IMR-90 (cell line): ENCODE measurements around the gene TMC1. TPM values are rescaled to one million over a fixed set of nuclear protein-coding genes. Genes with fewer than 3 reads are reported as not detected.

Source experiments
- ATAC-seq: fragments of 200-7000 bp; cut with Tn5 transposase; 2 replicates; pipeline ENCODE4 v1.9.1; 2020; ENCODE audit warnings: low read depth, mild to moderate bottlenecking, moderate library complexity
- BruUV-seq: library from RNA; stranded (reverse); fragments of 400-500 nt; replicated peaks from 2 replicates; lab custom pipeline; 2021; lab: Mats Ljungman, UMichigan
- CTCF ChIA-PET: fragments of 300-600 bp; formaldehyde crosslinking; extraction: SDS; loops from one replicate; lab custom pipeline; 2021; ENCODE audit warnings: antibody characterized with exemption; lab: Yijun Ruan, JAX
- POLR2A ChIA-PET: fragments of 300-600 bp; sonication (Branson Sonifier 250); formaldehyde crosslinking; loops from one replicate; lab custom pipeline; 2022; ENCODE audit warnings: antibody characterized with exemption; ENCODE audit not compliant: unreplicated experiment; lab: Charles Lee
- DNase-seq: peaks from one replicate; pipeline ENCODE4 v3.0.0; 2013
- H2AFZ ChIP-seq: replicated peaks from 2 replicates; pipeline ENCODE3; 2013; ENCODE audit warnings: low read length, mild to moderate bottlenecking; ENCODE audit not compliant: poor library complexity
- H2AK5ac ChIP-seq: 2 replicates; pipeline ENCODE4 v1.6.1; 2013; ENCODE audit warnings: low read depth, low read length, inconsistent platforms
- H2AK9ac ChIP-seq: replicated peaks from 2 replicates; pipeline ENCODE3; 2013; ENCODE audit warnings: mild to moderate bottlenecking, low read depth, low read length, moderate library complexity; ENCODE audit not compliant: poor library complexity
- H2BK120ac ChIP-seq: 2 replicates; pipeline ENCODE4 v1.6.1; 2013; ENCODE audit warnings: low read depth, low read length, inconsistent platforms
- H2BK15ac ChIP-seq: 3 replicates; pipeline ENCODE4 v1.6.1; 2013; ENCODE audit warnings: low read depth, low read length, inconsistent platforms
- H2BK20ac ChIP-seq: 2 replicates; pipeline ENCODE4 v1.6.1; 2013; ENCODE audit warnings: low read depth, mild to moderate bottlenecking, inconsistent platforms, low read length, moderate library complexity
- H2BK5ac ChIP-seq: 2 replicates; pipeline ENCODE4 v1.6.1; 2013; ENCODE audit warnings: mild to moderate bottlenecking, low read depth, low read length, inconsistent platforms; ENCODE audit not compliant: poor library complexity, severe bottlenecking
- H3K14ac ChIP-seq: replicated peaks from 2 replicates; pipeline ENCODE4 v1.6.1; 2013; ENCODE audit warnings: low read depth, low read length, inconsistent platforms
- H3K18ac ChIP-seq: 2 replicates; pipeline ENCODE4 v1.6.1; 2013; ENCODE audit warnings: low read depth, low read length, control low read depth
- H3K23ac ChIP-seq: 2 replicates; pipeline ENCODE4 v1.6.1; 2013; ENCODE audit warnings: low read depth, low read length, inconsistent platforms
- H3K27ac ChIP-seq: 2 replicates; pipeline ENCODE4 v1.5.1; 2013; ENCODE audit warnings: mild to moderate bottlenecking, control low read depth, low read length; ENCODE audit not compliant: insufficient read depth
- H3K27me3 ChIP-seq: 2 replicates; pipeline ENCODE4 v1.6.1; 2013; ENCODE audit warnings: low read length; ENCODE audit not compliant: control insufficient read depth, insufficient read depth
- H3K36me3 ChIP-seq: 2 replicates; pipeline ENCODE4 v1.6.1; 2013; ENCODE audit warnings: low read length, mixed read lengths; ENCODE audit not compliant: control insufficient read depth, insufficient read depth
- H3K4ac ChIP-seq: 2 replicates; pipeline ENCODE4 v1.6.1; 2013; ENCODE audit warnings: low read depth, low read length, inconsistent platforms
- H3K4me1 ChIP-seq: 2 replicates; pipeline ENCODE4 v1.6.1; 2013; ENCODE audit warnings: low read length, mixed read lengths; ENCODE audit not compliant: control insufficient read depth, insufficient read depth
- H3K4me2 ChIP-seq: 2 replicates; pipeline ENCODE4 v1.6.1; 2013; ENCODE audit warnings: low read depth, mild to moderate bottlenecking, control low read depth, low read length, moderate library complexity
- H3K4me3 ChIP-seq: 2 replicates; pipeline ENCODE4 v1.5.1; 2013; ENCODE audit warnings: low read depth, mild to moderate bottlenecking, control low read depth, low read length, moderate library complexity; ENCODE audit not compliant: insufficient read depth
- H3K56ac ChIP-seq: 2 replicates; pipeline ENCODE4 v1.6.1; 2013; ENCODE audit warnings: low read length, inconsistent platforms; ENCODE audit not compliant: insufficient read depth; ENCODE audit errors: extremely low read depth
- H3K79me1 ChIP-seq, 2 experiments: 2 replicates each; pipeline ENCODE4 v1.6.1; 2013; ENCODE audit warnings: low read length in 2 of 2, inconsistent platforms in 1 of 2, low read depth in 1 of 2
- H3K9ac ChIP-seq: 2 replicates; pipeline ENCODE4 v1.6.1; 2013; ENCODE audit warnings: low read depth, low read length, control low read depth
- H3K9me1 ChIP-seq: 2 replicates; pipeline ENCODE4 v1.6.1; 2013; ENCODE audit warnings: low read length, inconsistent platforms; ENCODE audit not compliant: insufficient read depth
- H3K9me3 ChIP-seq: 2 replicates; pipeline ENCODE4 v1.6.1; 2013; ENCODE audit warnings: low read length; ENCODE audit not compliant: control insufficient read depth, insufficient read depth
- H4K20me1 ChIP-seq: 2 replicates; pipeline ENCODE4 v1.6.1; 2013; ENCODE audit warnings: low read length, inconsistent platforms; ENCODE audit not compliant: insufficient read depth
- H4K5ac ChIP-seq: 2 replicates; pipeline ENCODE4 v1.6.1; 2013; ENCODE audit warnings: mild to moderate bottlenecking, low read depth, low read length, control low read depth
- H4K8ac ChIP-seq, 2 experiments: 2 replicates each; pipeline ENCODE4 v1.6.1; 2013; ENCODE audit warnings: low read depth in 2 of 2, low read length in 2 of 2, control low read depth in 1 of 2, inconsistent platforms in 1 of 2
- H4K91ac ChIP-seq: 2 replicates; pipeline ENCODE4 v1.6.1; 2013; ENCODE audit warnings: low read depth, low read length, inconsistent platforms; ENCODE audit not compliant: insufficient read depth
- ELK1 ChIP-seq: fragments of 150-350 bp; IDR thresholded peaks from 2 replicates; pipeline ENCODE4 v1.6.1; 2016; ENCODE audit warnings: low read depth, mild to moderate bottlenecking, low read length, moderate library complexity, borderline replicate concordance
- NFE2L2 ChIP-seq: fragments of 150-350 bp; IDR thresholded peaks from 2 replicates; pipeline ENCODE4 v1.6.1; 2016; ENCODE audit warnings: low read depth, mild to moderate bottlenecking, low read length
- WGBS, 2 experiments: methylation state at CpG; one replicate each; pipeline versions ENCODE4 v1.1.5 to v1.1.7; 2013; ENCODE audit warnings: missing lambda C conversion rate in 2 of 2; ENCODE audit not compliant: insufficient read length in 1 of 2; ENCODE audit errors: extremely low coverage in 2 of 2; 5-methylcytosine and 5-hydroxymethylcytosine counted together
- dilution Hi-C: fragments of 300-500 bp; cut with HindIII; formaldehyde crosslinking; loops from one replicate; pipeline ENCODE4 v1.14.3; 2018; ENCODE audit warnings: low sequenced_read_pairs; ENCODE audit not compliant: unreplicated experiment
- in situ Hi-C: fragments of 300-500 bp; cut with MboI; formaldehyde crosslinking; loops from 3 replicates; pipeline ENCODE4 v1.14.3; 2019; ENCODE audit warnings: low sequenced_read_pairs, inconsistent platforms, mixed read lengths
- intact Hi-C: fragments of 100-400 bp; cut with micrococcal nuclease; formaldehyde crosslinking; loops from 2 replicates; pipeline ENCODE4 v1.10.0; 2022
- polyA plus RNA-seq, 3 experiments: library from polyadenylated mRNA; depleted of rRNA; stranded (reverse); fragments of >200 nt; gene quantifications; 2 replicates each; pipeline ENCODE4 v1.2.3, GENCODE V29; 2012; ENCODE audit warnings: low replicate concordance in 1 of 3
- total RNA-seq: library from RNA; depleted of rRNA; stranded (reverse); fragments of >200 nt; gene quantifications from 2 replicates; pipeline ENCODE4 v1.2.3, GENCODE V29; 2012

Gene TMC1
- total and polyA plus RNA-seq, 2 of the 4 experiments (the other 2 are of a cell fraction), result not detected

GRCh38 chr9:72769546-72769945 lies 248.1 kb downstream of the TMC1 start:
- H2BK5ac ChIP-seq, result no peak overlapping the region
- H2BK120ac ChIP-seq, result no peak overlapping the region
- no TSS peak for BruUV-seq
- no peak overlapping the region for H4K5ac ChIP-seq
- no peak overlapping the region for H3K9ac ChIP-seq
- no peak overlapping the region for H3K18ac ChIP-seq
- no peak overlapping the region for H3K14ac ChIP-seq
- no peak overlapping the region for H3K4me3 ChIP-seq
- H3K36me3 ChIP-seq, result no peaks in the 10 kb centered on the region
- no peak overlapping the region for H3K56ac ChIP-seq
- dilution Hi-C loops (no loop called here), in situ Hi-C loops (no loop called here), intact Hi-C loops (no loop called here)
- H2AK9ac ChIP-seq, result no peak overlapping the region
- ATAC-seq (no peak), DNase-seq (no peak)
- H4K8ac ChIP-seq, result no peak overlapping the region
- H2AK5ac ChIP-seq, result no peak overlapping the region
- no peaks in the 10 kb centered on the region for H3K9me3 ChIP-seq
- no peak for TF ChIP-seq NFE2L2
- TF ChIP-seq ELK1, result no peak
- H4K20me1 ChIP-seq, result no peaks in the 10 kb centered on the region
- H4K91ac ChIP-seq, result no peak overlapping the region
- H3K79me1 ChIP-seq, result no peaks in the 10 kb centered on the region
- no peaks in the 10 kb centered on the region for H3K9me1 ChIP-seq
- no peak overlapping the region for H2AFZ ChIP-seq
- WGBS, 2 experiments, result 100% methylated on average over 1 of the region's 5 CpGs; no CpG with 5 or more reads in 1 of the 2 experiments
- H3K23ac ChIP-seq, result no peak overlapping the region
- H3K27ac ChIP-seq, result no peak overlapping the region
- no peak overlapping the region for H3K4me2 ChIP-seq
- H2BK20ac ChIP-seq, result no peak overlapping the region
- ChIA-PET CTCF (no interaction called here), POLR2A (no interaction called here)
- no peak overlapping the region for H3K4ac ChIP-seq
- no peaks in the 10 kb centered on the region for H3K4me1 ChIP-seq
- no peaks in the 10 kb centered on the region; the same call in 1 of the 2 replicates for H3K27me3 ChIP-seq
- H2BK15ac ChIP-seq, result no peak overlapping the region
